Measurements from ENCODE around the gene CRAT. TPM values are rescaled to one million over a fixed set of nuclear protein-coding genes. Genes with fewer than 3 reads are reported as not detected.
A peak's percentile ranks its signal among the peaks of the same experiment; 100 is the strongest.
"Not testable (repeated sequence)": the region's sequence is repeated elsewhere in the genome, so short reads cannot be mapped to it uniquely, and the experiment has no call there.

Gene CRAT
- total and polyA plus RNA-seq, 2 donors from 2014 or later = 32.3 to 76.8 TPM

- no peak overlapping the region for H3K4me3 ChIP-seq (ENCODE audit: low read length in 3 of 3)
- intact Hi-C loops (cut with DNase I) = no loop called here
- FAIRE-seq = no peak
- H3K4me1 ChIP-seq (ENCODE audit: control insufficient read depth in 2 of 3, insufficient read depth in 2 of 3, low read depth in 1 of 3, low read length in 3 of 3) = peaks cover 0 to 10% (median 8%) of the 10 kb centered on the region in 3 donors
- H3K36me3 ChIP-seq (ENCODE audit: control insufficient read depth in 2 of 3, insufficient read depth in 3 of 3, low read length in 3 of 3) = peaks cover 4 to 36% (median 8%) of the 10 kb centered on the region in 3 donors
- no peak for TF ChIP-seq CTCF (IDR thresholded peaks at IDR 0.05; ENCODE audit: borderline replicate concordance, extremely low read depth, insufficient read depth)
- H3K27me3 ChIP-seq (ENCODE audit: control insufficient read depth, insufficient read depth, low read length) = no peaks in the 10 kb centered on the region
- no peak overlapping the region for H3K9ac ChIP-seq (ENCODE audit: low read length in 3 of 3)
- H3K9me3 ChIP-seq (ENCODE audit: control insufficient read depth in 2 of 3, insufficient read depth in 1 of 3, low read length in 3 of 3) = no peaks in the 10 kb centered on the region
- DNase-seq = peak in 2 of 5 donors; percentile 33 to 45
- H3K27ac ChIP-seq (ENCODE audit: low read depth in 2 of 2, low read length in 2 of 2) = no peak overlapping the region
Observed at GRCh38 chr9:129133082-129133481, 22.5 kb upstream of the CRAT start.

- FAIRE-seq (no peak), DNase-seq (peak; percentile 76 to 92 (median 81))
- TF ChIP-seq CTCF (IDR thresholded peaks at IDR 0.05; ENCODE audit: borderline replicate concordance, extremely low read depth, insufficient read depth) = peak; percentile 99
Observed at GRCh38 chr9:129131300-129132145, 20.9 kb upstream of the CRAT start.

GRCh38 chr9:129130791-129131190, 20.2 kb upstream of the CRAT start:
- Histone ChIP-seq H3K9me3 (ENCODE audit: control insufficient read depth in 2 of 3, insufficient read depth in 1 of 3, low read length in 3 of 3) (no peaks in the 10 kb centered on the region), H3K9ac (ENCODE audit: low read length in 3 of 3) (no peak overlapping the region), H3K4me3 (ENCODE audit: low read length in 3 of 3) (no peak overlapping the region), H3K4me1 (ENCODE audit: control insufficient read depth in 2 of 3, insufficient read depth in 2 of 3, low read depth in 1 of 3, low read length in 3 of 3) (peaks cover 0 to 6% (median 0%) of the 10 kb centered on the region in 3 donors), H3K36me3 (ENCODE audit: control insufficient read depth in 2 of 3, insufficient read depth in 3 of 3, low read length in 3 of 3) (peaks cover 4 to 33% (median 17%) of the 10 kb centered on the region in 3 donors), H3K27ac (ENCODE audit: low read depth in 2 of 2, low read length in 2 of 2) (no peak overlapping the region), H3K27me3 (ENCODE audit: control insufficient read depth, insufficient read depth, low read length) (no peaks in the 10 kb centered on the region)
- DNase-seq = no peak
- intact Hi-C loops (cut with DNase I) = no loop called here
- no peak for TF ChIP-seq CTCF (IDR thresholded peaks at IDR 0.05; ENCODE audit: borderline replicate concordance, extremely low read depth, insufficient read depth)
- FAIRE-seq = no peak

More at GRCh38 chr9:129131300-129132145, 20.9 kb upstream of the CRAT start:
- peaks cover 4 to 36% (median 17%) of the 10 kb centered on the region in 3 donors for H3K36me3 ChIP-seq (ENCODE audit: control insufficient read depth in 2 of 3, insufficient read depth in 3 of 3, low read length in 3 of 3)
- peaks cover 0 to 6% (median 0%) of the 10 kb centered on the region in 3 donors for H3K4me1 ChIP-seq (ENCODE audit: control insufficient read depth in 2 of 3, insufficient read depth in 2 of 3, low read depth in 1 of 3, low read length in 3 of 3)
- no peaks in the 10 kb centered on the region for H3K27me3 ChIP-seq (ENCODE audit: control insufficient read depth, insufficient read depth, low read length)
- intact Hi-C loops (cut with DNase I) = no loop called here
- no peak overlapping the region for H3K27ac ChIP-seq (ENCODE audit: low read depth in 2 of 2, low read length in 2 of 2)
- no peaks in the 10 kb centered on the region for H3K9me3 ChIP-seq (ENCODE audit: control insufficient read depth in 2 of 3, insufficient read depth in 1 of 3, low read length in 3 of 3)
- H3K4me3 ChIP-seq (ENCODE audit: low read length in 3 of 3) = no peak overlapping the region
- no peak overlapping the region for H3K9ac ChIP-seq (ENCODE audit: low read length in 3 of 3)

GRCh38 chr9:129130271-129130670, 19.7 kb upstream of the CRAT start:
- H3K27ac ChIP-seq (ENCODE audit: low read depth in 2 of 2, low read length in 2 of 2); H3K4me3 ChIP-seq (ENCODE audit: low read length in 3 of 3); H3K9ac ChIP-seq (ENCODE audit: low read length in 3 of 3); FAIRE-seq; intact Hi-C loops (cut with DNase I); H3K27me3 ChIP-seq (ENCODE audit: control insufficient read depth, insufficient read depth, low read length); H3K9me3 ChIP-seq (ENCODE audit: control insufficient read depth in 2 of 3, insufficient read depth in 1 of 3, low read length in 3 of 3); H3K4me1 ChIP-seq (ENCODE audit: control insufficient read depth in 2 of 3, insufficient read depth in 2 of 3, low read depth in 1 of 3, low read length in 3 of 3): not testable (repeated sequence)
- peaks cover 4 to 35% (median 19%) of the 10 kb centered on the region in 3 donors for H3K36me3 ChIP-seq (ENCODE audit: control insufficient read depth in 2 of 3, insufficient read depth in 3 of 3, low read length in 3 of 3)
- DNase-seq = peak in 1 of 5 donors; percentile 40

Measured in kidney (tissue), 14 donors.